ENCODE data around the gene SKAP2. TPM values are rescaled to one million over a fixed set of nuclear protein-coding genes. Genes with fewer than 3 reads are reported as not detected.

SKAP2 gene
- total and polyA plus RNA-seq, 2 donors (not counting 3 experiments of a cell fraction or from before 2014, with no cell fraction given) = 4.0 to 27.6 TPM

DNA sequence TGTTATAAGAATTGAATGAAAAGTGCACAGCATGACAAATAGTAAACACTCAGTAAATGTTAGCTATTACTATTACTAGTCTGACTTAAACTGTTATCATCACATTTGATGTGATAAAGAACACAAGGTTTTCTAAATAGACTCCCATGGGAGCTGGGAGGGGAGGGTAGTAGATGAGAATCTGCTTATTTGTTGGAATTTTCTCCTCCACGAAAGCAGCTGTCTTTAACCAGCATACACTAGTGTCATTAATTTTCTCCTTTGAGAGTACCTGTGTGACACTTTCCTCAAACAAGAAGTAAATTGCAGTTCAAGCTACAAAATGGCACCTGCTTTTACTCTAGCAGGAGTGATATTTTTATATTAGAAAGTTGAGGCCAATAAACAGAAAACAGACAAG lies 200.1 kb downstream of the SKAP2 start:
- FAIRE-seq = no peak
- no TSS peak for BruUV-seq (replicated peaks)
- POLR2A ChIA-PET = no interaction called here

DNA sequence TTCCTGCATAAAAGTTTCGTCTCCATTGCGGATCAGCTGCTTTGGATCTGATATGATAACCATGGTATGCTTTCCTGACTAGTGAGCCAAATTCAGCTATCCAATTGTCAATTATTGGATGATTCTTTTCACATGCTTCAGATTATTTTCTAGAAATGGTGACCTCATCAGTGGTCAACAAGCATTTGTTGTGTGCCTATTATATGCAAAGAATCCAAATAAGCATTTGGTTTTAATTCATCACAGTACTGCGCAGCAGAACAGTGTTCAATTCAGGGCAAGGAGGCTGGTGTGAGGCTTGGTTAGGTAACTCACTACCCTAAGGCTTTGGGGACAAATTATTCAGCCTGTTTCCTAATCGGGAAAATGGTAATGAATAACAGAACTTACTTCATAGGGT lies 200.5 kb downstream of the SKAP2 start:
- no peaks in the 10 kb centered on the region for H3K79me2 ChIP-seq (ENCODE audit: control insufficient read depth, insufficient read depth, low read length)
- H3K9me1 ChIP-seq (replicated peaks; ENCODE audit: control insufficient read depth, extremely low read depth, insufficient read depth, low read length) = no peaks in the 10 kb centered on the region
- TF ChIP-seq POLR2AphosphoS5 (IDR thresholded peaks at IDR 0.05; ENCODE audit: insufficient read depth, low read depth, low read length) = no peak
- TF ChIP-seq MYC (IDR thresholded peaks at IDR 0.05; ENCODE audit: low read depth, low read length) = no peak
- TF ChIP-seq GATA2 (IDR thresholded peaks at IDR 0.05; ENCODE audit: insufficient read depth, insufficient read length, low read depth, low read length) = no peak
- TF ChIP-seq, protein P1, sequence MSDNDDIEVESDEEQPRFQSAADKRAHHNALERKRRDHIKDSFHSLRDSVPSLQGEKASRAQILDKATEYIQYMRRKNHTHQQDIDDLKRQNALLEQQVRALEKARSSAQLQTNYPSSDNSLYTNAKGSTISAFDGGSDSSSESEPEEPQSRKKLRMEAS (IDR thresholded peaks at IDR 0.05; ENCODE audit: insufficient read depth, insufficient read length) = no peak
- no peak for TF ChIP-seq JUN (IDR thresholded peaks at IDR 0.05; ENCODE audit: borderline replicate concordance, insufficient read depth, insufficient read length, low read depth)
- TF ChIP-seq, protein P2, sequence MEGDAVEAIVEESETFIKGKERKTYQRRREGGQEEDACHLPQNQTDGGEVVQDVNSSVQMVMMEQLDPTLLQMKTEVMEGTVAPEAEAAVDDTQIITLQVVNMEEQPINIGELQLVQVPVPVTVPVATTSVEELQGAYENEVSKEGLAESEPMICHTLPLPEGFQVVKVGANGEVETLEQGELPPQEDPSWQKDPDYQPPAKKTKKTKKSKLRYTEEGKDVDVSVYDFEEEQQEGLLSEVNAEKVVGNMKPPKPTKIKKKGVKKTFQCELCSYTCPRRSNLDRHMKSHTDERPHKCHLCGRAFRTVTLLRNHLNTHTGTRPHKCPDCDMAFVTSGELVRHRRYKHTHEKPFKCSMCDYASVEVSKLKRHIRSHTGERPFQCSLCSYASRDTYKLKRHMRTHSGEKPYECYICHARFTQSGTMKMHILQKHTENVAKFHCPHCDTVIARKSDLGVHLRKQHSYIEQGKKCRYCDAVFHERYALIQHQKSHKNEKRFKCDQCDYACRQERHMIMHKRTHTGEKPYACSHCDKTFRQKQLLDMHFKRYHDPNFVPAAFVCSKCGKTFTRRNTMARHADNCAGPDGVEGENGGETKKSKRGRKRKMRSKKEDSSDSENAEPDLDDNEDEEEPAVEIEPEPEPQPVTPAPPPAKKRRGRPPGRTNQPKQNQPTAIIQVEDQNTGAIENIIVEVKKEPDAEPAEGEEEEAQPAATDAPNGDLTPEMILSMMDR (IDR thresholded peaks at IDR 0.05; ENCODE audit: extremely low read depth in 1 of 2, insufficient read depth in 1 of 2, low read depth in 1 of 2, low read length in 2 of 2) = no peak
- no peak for TF ChIP-seq POLR2A (IDR thresholded peaks at IDR 0.05; ENCODE audit: low read depth, low read length)
- TF ChIP-seq FOS (IDR thresholded peaks at IDR 0.05; ENCODE audit: borderline replicate concordance, insufficient read depth, low read length) = no peak
- no peak for TF ChIP-seq EZH2 (IDR thresholded peaks at IDR 0.05; ENCODE audit: borderline replicate concordance, low read depth, low read length, severe bottlenecking)
- ChIA-PET POLR2A (no interaction called here), CTCF (interaction anchor here (1.2 to 7.6 kb wide), 3 partner anchors 294 to 573 kb away, joined by 3 to 345 read pairs (median 4); no protein-coding TSS in a partner anchor)
- peaks cover 3% of the 10 kb centered on the region for H3K4me1 ChIP-seq (ENCODE audit: control insufficient read depth, extremely low read depth, insufficient read depth, low read length)
- intact Hi-C loops (cut with micrococcal nuclease) (loop anchor here (10.0 kb wide), 1 partner anchor 799 kb away; no protein-coding TSS in a partner anchor), dilution Hi-C loops (cut with MboI; ENCODE audit: extremely low pct_ligation_motif_present, low sequenced_read_pairs) (no loop called here)
- FAIRE-seq (no peak), DNase-seq (ENCODE audit: low read depth, low spot score) (no peak)
- H3K9me3 ChIP-seq (replicated peaks; ENCODE audit: control insufficient read depth, insufficient read depth, low read length) = no peaks in the 10 kb centered on the region
- H3K27ac ChIP-seq (ENCODE audit: insufficient read depth, low read depth, low read length) = no peak overlapping the region
- no peak overlapping the region for H3K4me2 ChIP-seq (ENCODE audit: insufficient read depth, low read length)
- H3K27me3 ChIP-seq (ENCODE audit: control insufficient read depth in 2 of 2, insufficient read depth in 2 of 2, low read length in 2 of 2) = no peaks in the 10 kb centered on the region
- H3K4me3 ChIP-seq (replicated peaks in 1 of 3; ENCODE audit: insufficient read depth in 1 of 3, low read depth in 1 of 3, low read length in 3 of 3) = no peak overlapping the region
- H3K9ac ChIP-seq (replicated peaks; ENCODE audit: extremely low read depth, insufficient read depth, low read length) = no peak overlapping the region
- no peaks in the 10 kb centered on the region for H3K36me3 ChIP-seq (ENCODE audit: control insufficient read depth in 2 of 2, extremely low read depth in 1 of 2, insufficient read depth in 2 of 2, low read length in 2 of 2)
- H4K20me1 ChIP-seq (replicated peaks; ENCODE audit: control insufficient read depth, extremely low read depth, insufficient read depth, low read length) = no peaks in the 10 kb centered on the region
- no peak overlapping the region for H2AFZ ChIP-seq (ENCODE audit: low read depth, low read length)
- no TSS peak for BruUV-seq (replicated peaks)

More for the DNA sequence above, 200.1 kb downstream of the SKAP2 start:
- no peak for DNase-seq (ENCODE audit: low read depth, low spot score)
- H2AFZ ChIP-seq (ENCODE audit: low read depth, low read length) = no peak overlapping the region
- no peak overlapping the region for H3K9ac ChIP-seq (replicated peaks; ENCODE audit: extremely low read depth, insufficient read depth, low read length)
- H4K20me1 ChIP-seq (replicated peaks; ENCODE audit: control insufficient read depth, extremely low read depth, insufficient read depth, low read length) = no peaks in the 10 kb centered on the region
- no peaks in the 10 kb centered on the region for H3K79me2 ChIP-seq (ENCODE audit: control insufficient read depth, insufficient read depth, low read length)
- H3K4me2 ChIP-seq (ENCODE audit: insufficient read depth, low read length) = no peak overlapping the region
- H3K9me3 ChIP-seq (replicated peaks; ENCODE audit: control insufficient read depth, insufficient read depth, low read length) = no peaks in the 10 kb centered on the region
- H3K9me1 ChIP-seq (replicated peaks; ENCODE audit: control insufficient read depth, extremely low read depth, insufficient read depth, low read length) = no peaks in the 10 kb centered on the region
- intact Hi-C loops (cut with micrococcal nuclease) = loop anchor here (10.0 kb wide), 1 partner anchor 799 kb away; no protein-coding TSS in a partner anchor
- H3K27me3 ChIP-seq (ENCODE audit: control insufficient read depth in 2 of 2, insufficient read depth in 2 of 2, low read length in 2 of 2) = no peaks in the 10 kb centered on the region
- H3K36me3 ChIP-seq (ENCODE audit: control insufficient read depth in 2 of 2, extremely low read depth in 1 of 2, insufficient read depth in 2 of 2, low read length in 2 of 2) = no peaks in the 10 kb centered on the region
- H3K4me1 ChIP-seq (ENCODE audit: control insufficient read depth, extremely low read depth, insufficient read depth, low read length) = peaks cover 3% of the 10 kb centered on the region
- dilution Hi-C loops (cut with MboI; ENCODE audit: extremely low pct_ligation_motif_present, low sequenced_read_pairs) = no loop called here
- TF ChIP-seq POLR2A (IDR thresholded peaks at IDR 0.05; ENCODE audit: low read depth, low read length) = no peak
- TF ChIP-seq, protein P1 (IDR thresholded peaks at IDR 0.05; ENCODE audit: insufficient read depth, insufficient read length) = no peak
- no peak for TF ChIP-seq POLR2AphosphoS5 (IDR thresholded peaks at IDR 0.05; ENCODE audit: insufficient read depth, low read depth, low read length)
- no peak for TF ChIP-seq MYC (IDR thresholded peaks at IDR 0.05; ENCODE audit: low read depth, low read length)
- TF ChIP-seq EZH2 (IDR thresholded peaks at IDR 0.05; ENCODE audit: borderline replicate concordance, low read depth, low read length, severe bottlenecking) = no peak
- TF ChIP-seq GATA2 (IDR thresholded peaks at IDR 0.05; ENCODE audit: insufficient read depth, insufficient read length, low read depth, low read length) = no peak
- H3K4me3 ChIP-seq (replicated peaks in 1 of 3; ENCODE audit: insufficient read depth in 1 of 3, low read depth in 1 of 3, low read length in 3 of 3) = no peak overlapping the region
- CTCF ChIA-PET = interaction anchor here (1.0 to 7.6 kb wide), 10 partner anchors 265 to 769 kb away, joined by 3 to 345 read pairs (median 6); no protein-coding TSS in a partner anchor
- no peak overlapping the region for H3K27ac ChIP-seq (ENCODE audit: insufficient read depth, low read depth, low read length)
